ENCODE data around the gene COL6A6. TPM values are rescaled to one million over a fixed set of nuclear protein-coding genes. Genes with fewer than 3 reads are reported as not detected.
A peak's percentile ranks its signal among the peaks of the same experiment; 100 is the strongest.

COL6A6 gene
- total and polyA plus RNA-seq, 8 donors = 7.0 TPM; not detected in 7

GRCh38 chr3:130522399-130522798 lies 5.4 kb downstream of the COL6A6 start:
- intact Hi-C loops (cut with DNase I; ENCODE audit: low total_unique reads) = no loop called here
- DNase-seq = no peak

GRCh38 chr3:130527426-130527825 lies 10.4 kb downstream of the COL6A6 start:
- H3K36me3 ChIP-seq = no peaks in the 10 kb centered on the region
- H3K27me3 ChIP-seq = peaks cover 0 to under 1% (median 0%) of the 10 kb centered on the region in 3 donors
- H3K4me1 ChIP-seq = no peaks in the 10 kb centered on the region
- no peaks in the 10 kb centered on the region for H3K9me3 ChIP-seq
- H3K27ac ChIP-seq = no peak overlapping the region
- 55 to 92% (median 63%) methylated on average over 1 of the region's 1 CpG for WGBS, 5 donors
- no peak overlapping the region for H3K4me3 ChIP-seq
- TF ChIP-seq POLR2A (IDR thresholded peaks at IDR 0.05) = no peak
- no peak for TF ChIP-seq POLR2AphosphoS5 (IDR thresholded peaks at IDR 0.05)
- no peak for TF ChIP-seq EP300 (IDR thresholded peaks at IDR 0.05)
- no peak for TF ChIP-seq CTCF (IDR thresholded peaks at IDR 0.05)
- peak in 1 of 2 donors; percentile 13 for DNase-seq
- intact Hi-C loops (cut with DNase I; ENCODE audit: low total_unique reads) = no loop called here

More at GRCh38 chr3:130522399-130522798, 5.4 kb downstream of the COL6A6 start:
- Histone ChIP-seq H3K4me1 (peaks cover 0 to 3% (median under 1%) of the 10 kb centered on the region in 4 donors), H3K36me3 (no peaks in the 10 kb centered on the region), H3K9me3 (no peaks in the 10 kb centered on the region), H3K27ac (no peak overlapping the region), H3K4me3 (no peak overlapping the region), H3K27me3 (peaks cover 0 to 20% (median 6%) of the 10 kb centered on the region in 3 donors)
- TF ChIP-seq CTCF (IDR thresholded peaks at IDR 0.05) = no peak
- TF ChIP-seq POLR2AphosphoS5 (IDR thresholded peaks at IDR 0.05) = no peak
- no peak for TF ChIP-seq EP300 (IDR thresholded peaks at IDR 0.05)
- TF ChIP-seq POLR2A (IDR thresholded peaks at IDR 0.05) = no peak
- 83 to 88% (median 84%) methylated on average over 2 of the region's 2 CpGs for WGBS, 5 donors

GRCh38 chr3:130528120-130528519 lies 11.1 kb downstream of the COL6A6 start:
- no peaks in the 10 kb centered on the region for H3K9me3 ChIP-seq
- intact Hi-C loops (cut with DNase I; ENCODE audit: low total_unique reads) = no loop called here
- 50 to 76% (median 65%) methylated on average over 1 of the region's 1 CpG for WGBS, 5 donors
- no peak for DNase-seq
- H3K4me1 ChIP-seq = no peaks in the 10 kb centered on the region
- no peak overlapping the region for H3K4me3 ChIP-seq
- H3K27ac ChIP-seq = no peak overlapping the region
- H3K36me3 ChIP-seq = no peaks in the 10 kb centered on the region
- H3K27me3 ChIP-seq = no peaks in the 10 kb centered on the region
- no peak for TF ChIP-seq CTCF (IDR thresholded peaks at IDR 0.05)

GRCh38 chr3:130529486-130530215 lies 12.7 kb downstream of the COL6A6 start:
- TF ChIP-seq EP300 (IDR thresholded peaks at IDR 0.05) = no peak
- TF ChIP-seq CTCF (IDR thresholded peaks at IDR 0.05) = no peak
- TF ChIP-seq POLR2A (IDR thresholded peaks at IDR 0.05) = no peak
- TF ChIP-seq POLR2AphosphoS5 (IDR thresholded peaks at IDR 0.05) = no peak
- 47 to 64% (median 53%) methylated on average over 5 of the region's 5 CpGs for WGBS, 5 donors
- Histone ChIP-seq H3K9me3 (no peaks in the 10 kb centered on the region), H3K4me1 (no peaks in the 10 kb centered on the region), H3K36me3 (no peaks in the 10 kb centered on the region), H3K27ac (no peak overlapping the region), H3K4me3 (no peak overlapping the region), H3K27me3 (no peaks in the 10 kb centered on the region)
- DNase-seq = no peak
- intact Hi-C loops (cut with DNase I; ENCODE audit: low total_unique reads) = no loop called here

Measured in stomach (tissue), 9 donors.